ENCODE measurements around the gene CPNE2.
"Not testable (repeated sequence)": the region's sequence is repeated elsewhere in the genome, so short reads cannot be mapped to it uniquely, and the experiment has no call there.

Gene CPNE2

GRCh38 chr16:57184113-57184512 is 91.7 kb downstream of the CPNE2 start:
- peak overlapping the region; percentile 0 for H3K27ac Mint-ChIP-seq

DNA sequence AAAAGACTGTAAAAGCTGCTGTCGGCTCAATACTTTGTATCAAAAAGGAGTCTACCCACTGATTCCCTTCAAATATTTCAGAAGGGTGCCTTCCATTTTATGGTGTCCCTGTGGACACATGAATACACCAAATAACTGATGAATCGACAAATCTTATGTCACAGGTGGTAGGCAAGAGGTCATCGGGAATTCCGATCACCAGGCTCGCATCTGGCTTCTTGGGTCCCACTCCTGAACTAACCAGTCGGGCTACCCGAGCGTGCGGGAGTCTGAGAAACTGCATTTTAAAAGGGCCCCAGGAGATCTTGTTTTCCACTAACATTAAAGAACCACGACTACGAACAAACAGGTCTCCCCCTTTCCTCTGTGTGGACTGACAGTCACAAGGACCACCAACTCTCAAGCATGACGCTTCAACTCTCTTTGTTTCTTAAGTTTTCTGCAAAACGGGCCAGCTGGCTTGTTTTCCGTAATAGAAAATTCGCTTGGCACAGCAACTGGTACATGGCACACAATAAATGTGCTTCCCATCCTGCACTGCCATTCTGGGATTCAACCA is 92.6 kb downstream of the CPNE2 start:
- peak overlapping the region; percentile 92 for H3K27ac Mint-ChIP-seq
- no peaks in the 10 kb centered on the region for H3K27me3 Mint-ChIP-seq (ENCODE audit: low read depth)
- DNase-seq (ENCODE audit: low spot score): no peak
- H3K4me3 Mint-ChIP-seq: peak overlapping the region; percentile 99
- H3K4me1 Mint-ChIP-seq (ENCODE audit: low read depth): peaks cover 31% of the 10 kb centered on the region
- H3K9me3 Mint-ChIP-seq: no peaks in the 10 kb centered on the region
- peaks cover 13% of the 10 kb centered on the region for H3K36me3 Mint-ChIP-seq (ENCODE audit: low read depth)

More at GRCh38 chr16:57184113-57184512, 91.7 kb downstream of the CPNE2 start:
- Mint-ChIP-seq H3K27me3 (ENCODE audit: low read depth) (no peaks in the 10 kb centered on the region), H3K36me3 (ENCODE audit: low read depth) (peaks cover 10% of the 10 kb centered on the region), H3K4me1 (ENCODE audit: low read depth) (peaks cover 31% of the 10 kb centered on the region), H3K4me3 (peak overlapping the region; percentile 99), H3K9me3 (no peaks in the 10 kb centered on the region)
- DNase-seq (ENCODE audit: low spot score): no peak

DNA sequence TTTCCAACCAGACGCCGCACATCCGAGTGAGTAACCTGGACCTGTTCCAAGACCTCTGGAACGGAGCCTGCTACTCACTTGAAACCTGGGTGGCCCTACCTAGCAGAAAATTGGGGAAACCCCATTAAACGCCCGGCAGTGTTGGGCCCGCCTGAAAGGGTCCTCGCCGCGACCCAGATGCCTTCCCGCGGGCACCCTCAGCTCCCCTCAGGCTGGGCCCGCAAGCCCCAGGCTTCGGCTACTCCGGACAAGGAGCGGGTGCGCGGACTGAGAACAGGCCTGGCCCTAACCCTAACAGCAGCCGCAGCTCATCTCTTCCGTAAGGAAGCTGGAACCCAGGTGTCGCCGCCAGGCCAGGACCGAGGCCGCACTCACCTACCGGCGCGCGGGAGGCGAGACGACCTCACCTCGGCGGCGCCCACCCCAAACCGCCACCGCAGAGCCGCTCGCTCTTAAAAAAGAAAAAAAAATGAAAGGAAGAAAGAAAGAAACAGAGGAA is 93.1 kb downstream of the CPNE2 start:
- Mint-ChIP-seq H3K27me3 (ENCODE audit: low read depth) (no peaks in the 10 kb centered on the region), H3K9me3 (no peaks in the 10 kb centered on the region), H3K4me3 (peak overlapping the region; percentile 99), H3K4me1 (ENCODE audit: low read depth) (peaks cover 31% of the 10 kb centered on the region), H3K36me3 (ENCODE audit: low read depth) (peaks cover 13% of the 10 kb centered on the region), H3K27ac (peak overlapping the region; percentile 92)
- no peak for DNase-seq (ENCODE audit: low spot score)

DNA sequence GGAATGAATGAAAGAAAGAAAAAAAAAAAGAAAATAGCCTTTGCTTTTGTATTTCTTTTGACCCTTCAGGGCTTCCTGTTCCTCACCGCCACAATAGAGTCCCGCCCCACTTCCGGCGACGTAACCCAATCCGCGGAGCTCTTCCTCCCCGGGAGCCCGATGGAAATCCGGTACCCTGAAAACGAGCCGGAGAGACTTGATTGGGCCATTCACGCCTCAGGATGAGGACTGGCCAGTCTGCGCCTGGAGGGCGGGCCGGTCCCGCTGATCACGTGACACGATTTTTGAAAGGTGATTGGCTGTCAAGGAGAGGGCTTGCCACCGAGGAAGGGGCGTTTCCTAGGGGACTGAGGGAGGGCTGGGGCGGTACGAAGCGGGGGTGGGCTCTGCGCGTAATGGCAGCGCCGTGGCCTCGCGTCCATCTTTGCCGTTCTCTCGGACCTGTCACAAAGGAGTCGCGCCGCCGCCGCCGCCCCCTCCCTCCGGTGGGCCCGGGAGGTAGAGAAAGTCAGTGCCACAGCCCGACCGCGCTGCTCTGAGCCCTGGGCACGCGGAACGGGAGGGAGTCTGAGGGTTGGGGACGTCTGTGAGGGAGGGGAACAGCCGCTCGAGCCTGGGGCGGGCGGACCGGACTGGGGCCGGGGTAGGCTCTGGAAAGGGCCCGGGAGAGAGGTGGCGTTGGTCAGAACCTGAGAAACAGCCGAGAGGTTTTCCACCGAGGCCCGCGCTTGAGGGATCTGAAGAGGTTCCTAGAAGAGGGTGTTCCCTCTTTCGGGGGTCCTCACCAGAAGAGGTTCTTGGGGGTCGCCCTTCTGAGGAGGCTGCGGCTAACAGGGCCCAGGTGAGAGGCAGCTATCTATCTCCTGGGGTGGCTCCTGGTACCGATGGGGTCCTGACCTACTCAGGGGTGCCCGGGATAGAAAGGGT is 93.8 kb downstream of the CPNE2 start, which contains the start of the genes PSME3IP1 and RSPRY1:
Gene PSME3IP1, minus strand, starts transcription at position 95 of the 927 bp plus-strand sequence. CDS start 12,185 bp downstream, outside the sequence.
Gene RSPRY1, plus strand, starts transcription at position 385 of the 927 bp plus-strand sequence. CDS start 18,330 bp downstream, outside the sequence.
- no peaks in the 10 kb centered on the region for H3K9me3 Mint-ChIP-seq
- H3K27me3 Mint-ChIP-seq (ENCODE audit: low read depth): no peaks in the 10 kb centered on the region
- DNase-seq (ENCODE audit: low spot score): peak; percentile 99
- H3K4me1 Mint-ChIP-seq (ENCODE audit: low read depth): peaks cover 34% of the 10 kb centered on the region
- peak within 1 kb of the TSS; percentile 92 for H3K27ac Mint-ChIP-seq
- H3K36me3 Mint-ChIP-seq (ENCODE audit: low read depth): peaks cover 12% of the 10 kb centered on the region
- peak within 1 kb of the TSS; percentile 99 for H3K4me3 Mint-ChIP-seq

GRCh38 chr16:57186872-57187854 is 94.8 kb downstream of the CPNE2 start:
- H3K27ac Mint-ChIP-seq: peak overlapping the region; percentile 92
- H3K36me3 Mint-ChIP-seq (ENCODE audit: low read depth): peaks cover 10% of the 10 kb centered on the region
- peak; percentile 10 for DNase-seq (ENCODE audit: low spot score)
- H3K4me1 Mint-ChIP-seq (ENCODE audit: low read depth): peaks cover 34% of the 10 kb centered on the region
- no peaks in the 10 kb centered on the region for H3K27me3 Mint-ChIP-seq (ENCODE audit: low read depth)
- no peaks in the 10 kb centered on the region for H3K9me3 Mint-ChIP-seq
- peak overlapping the region; percentile 99 for H3K4me3 Mint-ChIP-seq

DNA sequence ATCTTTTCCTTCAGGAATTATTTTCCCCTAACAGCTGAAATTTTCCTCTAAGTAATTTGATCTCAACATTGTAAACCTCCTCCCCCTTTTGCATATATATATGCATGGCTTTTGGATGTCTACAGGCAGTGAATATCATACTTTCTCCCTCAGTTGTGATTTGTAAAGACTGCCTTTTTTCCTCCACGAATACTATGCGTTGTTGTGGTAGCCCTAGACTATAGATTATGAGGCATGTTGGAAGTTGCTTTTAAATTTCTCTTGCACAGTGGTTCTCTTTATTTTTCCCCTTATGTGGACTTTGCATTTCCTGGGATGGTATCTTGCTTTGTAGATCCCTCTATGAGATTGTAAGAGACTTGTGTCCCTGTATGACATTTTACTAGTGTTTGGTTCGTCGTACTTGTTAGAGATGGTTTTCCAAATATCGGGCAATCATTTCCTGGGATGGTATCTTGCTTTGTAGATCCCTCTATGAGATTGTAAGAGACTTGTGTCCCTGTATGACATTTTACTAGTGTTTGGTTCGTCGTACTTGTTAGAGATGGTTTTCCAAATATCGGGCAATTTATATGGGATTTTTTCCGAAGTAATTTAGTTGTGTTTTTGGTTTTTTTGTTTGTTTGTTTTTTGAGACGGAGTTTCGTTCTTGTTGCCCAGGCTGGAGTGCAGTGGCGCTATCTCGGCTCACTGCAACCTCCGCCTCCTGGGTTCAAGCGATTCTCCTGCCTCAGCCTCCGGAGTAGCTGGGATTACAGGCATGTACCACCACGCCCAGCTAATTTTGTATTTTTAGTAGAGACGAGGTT is 95.7 kb downstream of the CPNE2 start:
- not testable (repeated sequence) for H3K27ac Mint-ChIP-seq; DNase-seq (ENCODE audit: low spot score); H3K9me3 Mint-ChIP-seq; H3K36me3 Mint-ChIP-seq (ENCODE audit: low read depth); H3K27me3 Mint-ChIP-seq (ENCODE audit: low read depth)
- Mint-ChIP-seq H3K4me3 (peak overlapping the region; percentile 99), H3K4me1 (ENCODE audit: low read depth) (peaks cover 32% of the 10 kb centered on the region)

GRCh38 chr16:57188711-57189002 is 96.3 kb downstream of the CPNE2 start:
- Mint-ChIP-seq H3K4me1 (ENCODE audit: low read depth) (peaks cover 33% of the 10 kb centered on the region), H3K9me3 (no peaks in the 10 kb centered on the region), H3K4me3 (peak overlapping the region; percentile 37), H3K27ac (no peak overlapping the region), H3K36me3 (ENCODE audit: low read depth) (peaks cover 10% of the 10 kb centered on the region), H3K27me3 (ENCODE audit: low read depth) (no peaks in the 10 kb centered on the region)
- DNase-seq (ENCODE audit: low spot score): no peak

DNA sequence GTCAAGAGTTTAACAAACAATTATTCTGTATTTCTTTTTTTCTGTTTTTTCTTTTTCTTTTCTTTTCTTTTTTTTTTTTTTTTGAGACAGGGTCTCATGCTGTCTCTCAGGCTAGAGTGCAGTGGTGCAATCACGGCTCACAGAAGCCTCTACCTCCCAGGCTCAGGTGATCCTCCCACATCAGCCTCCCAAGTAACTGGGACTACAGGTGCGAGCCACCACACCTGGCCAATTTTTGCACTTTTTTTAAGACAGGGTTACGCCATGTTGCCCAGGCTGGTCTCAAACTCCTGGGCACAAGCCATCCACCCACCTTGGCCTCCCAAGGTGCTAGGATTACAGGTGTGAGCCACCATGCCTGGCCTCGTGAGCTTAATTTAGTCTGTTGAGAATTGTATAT is 97.1 kb downstream of the CPNE2 start:
- not testable (repeated sequence) for DNase-seq (ENCODE audit: low spot score); H3K27me3 Mint-ChIP-seq (ENCODE audit: low read depth); H3K9me3 Mint-ChIP-seq; H3K36me3 Mint-ChIP-seq (ENCODE audit: low read depth); H3K4me3 Mint-ChIP-seq; H3K27ac Mint-ChIP-seq
- peaks cover 27% of the 10 kb centered on the region for H3K4me1 Mint-ChIP-seq (ENCODE audit: low read depth)

DNA sequence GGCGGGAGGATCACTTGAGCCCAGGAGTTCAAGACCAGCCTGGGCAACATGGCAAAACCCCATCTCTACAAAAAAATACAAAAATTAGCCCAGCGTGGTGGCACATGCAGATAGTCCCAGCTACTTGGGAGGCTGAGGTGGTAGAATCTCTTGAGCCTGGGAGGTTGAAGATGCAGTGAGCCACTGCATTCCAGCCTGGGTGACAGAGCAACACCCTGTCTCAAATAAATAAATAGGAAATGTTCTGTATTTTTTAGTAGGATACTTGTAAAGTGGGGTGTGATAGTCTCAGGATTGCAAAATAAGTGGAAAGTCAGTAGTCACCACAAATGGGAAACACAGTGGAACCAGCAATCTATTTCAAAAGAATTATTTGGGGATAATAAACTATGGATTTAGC is 97.8 kb downstream of the CPNE2 start:
- H3K4me1 Mint-ChIP-seq (ENCODE audit: low read depth): peaks cover 21% of the 10 kb centered on the region
- no peak overlapping the region for H3K4me3 Mint-ChIP-seq
- DNase-seq (ENCODE audit: low spot score): no peak
- no peaks in the 10 kb centered on the region for H3K9me3 Mint-ChIP-seq
- H3K27ac Mint-ChIP-seq: no peak overlapping the region
- peaks cover 10% of the 10 kb centered on the region for H3K36me3 Mint-ChIP-seq (ENCODE audit: low read depth)
- H3K27me3 Mint-ChIP-seq (ENCODE audit: low read depth): no peaks in the 10 kb centered on the region

- no peak overlapping the region for H3K4me3 Mint-ChIP-seq
- H3K27ac Mint-ChIP-seq: no peak overlapping the region
- H3K4me1 Mint-ChIP-seq (ENCODE audit: low read depth): peaks cover 20% of the 10 kb centered on the region
- no peaks in the 10 kb centered on the region for H3K9me3 Mint-ChIP-seq
- no peaks in the 10 kb centered on the region for H3K27me3 Mint-ChIP-seq (ENCODE audit: low read depth)
- DNase-seq (ENCODE audit: low spot score): no peak
- peaks cover 8% of the 10 kb centered on the region for H3K36me3 Mint-ChIP-seq (ENCODE audit: low read depth)
These were observed 98.7 kb downstream of the CPNE2 start for GRCh38 chr16:57191056-57191571.

GRCh38 chr16:57192146-57192545 is 99.8 kb downstream of the CPNE2 start:
- Mint-ChIP-seq H3K9me3 (no peaks in the 10 kb centered on the region), H3K4me1 (ENCODE audit: low read depth) (peaks cover 18% of the 10 kb centered on the region), H3K27me3 (ENCODE audit: low read depth) (no peaks in the 10 kb centered on the region), H3K36me3 (ENCODE audit: low read depth) (peaks cover 7% of the 10 kb centered on the region), H3K4me3 (no peak overlapping the region), H3K27ac (no peak overlapping the region)
- no peak for DNase-seq (ENCODE audit: low spot score)

- Mint-ChIP-seq H3K27ac (no peak overlapping the region), H3K4me3 (no peak overlapping the region), H3K27me3 (ENCODE audit: low read depth) (no peaks in the 10 kb centered on the region), H3K4me1 (ENCODE audit: low read depth) (peaks cover 11% of the 10 kb centered on the region), H3K9me3 (no peaks in the 10 kb centered on the region), H3K36me3 (ENCODE audit: low read depth) (peaks cover 7% of the 10 kb centered on the region)
- no peak for DNase-seq (ENCODE audit: low spot score)
These were observed 100.5 kb downstream of the CPNE2 start for GRCh38 chr16:57192720-57193486.

Measured in T-helper 2 cell treated with Interferon-gamma antibody and Interleukin-4, amounts not matched to agents 5 μg/mL and 100 μg/mL, for 36 hours (primary cell).